Measurements from ENCODE around the gene SPOCD1. TPM values are rescaled to one million over a fixed set of nuclear protein-coding genes. Genes with fewer than 3 reads are reported as not detected.

The SPOCD1 gene
- 4.5 to 7.8 TPM (median 6.5 TPM) in 5 replicates for total RNA-seq (2022; extraction: Qiagen RNA extraction; ENCODE audit: low read depth)

GRCh38 chr1:31815752-31816500, at the start of gene SPOCD1:
SPOCD1 (minus strand) TSS chr1:31816022; CDS start chr1:31815333, 689 bp downstream.

GRCh38 chr1:31764312-31765040, 51.3 kb downstream of the SPOCD1 start, which contains the start of gene ADGRB2:
ADGRB2 (minus strand) TSS chr1:31764340; CDS start chr1:31757221, 7,119 bp downstream.

Other genes starting within 250 kb of the SPOCD1 start
- 0.69 to 1.2 TPM (median 0.74 TPM) in 5 replicates for gene TINAGL1, start 239.5 kb downstream of the SPOCD1 start, total RNA-seq (2022; extraction: Qiagen RNA extraction; ENCODE audit: low read depth)
- gene HCRTR1, start 198.3 kb downstream of the SPOCD1 start, total RNA-seq (2022; extraction: Qiagen RNA extraction; ENCODE audit: low read depth): not detected in 5 replicates
- gene PEF1, start 171.1 kb downstream of the SPOCD1 start, total RNA-seq (2022; extraction: Qiagen RNA extraction; ENCODE audit: low read depth): 38.3 to 48.1 TPM (median 44.8 TPM) in 5 replicates
- gene COL16A1, start 112.0 kb downstream of the SPOCD1 start, total RNA-seq (2022; extraction: Qiagen RNA extraction; ENCODE audit: low read depth): 4.3 to 6.9 TPM (median 5.2 TPM) in 5 replicates
- gene ADGRB2, start 51.7 kb downstream of the SPOCD1 start, total RNA-seq (2022; extraction: Qiagen RNA extraction; ENCODE audit: low read depth): 5.1 to 8.5 TPM (median 7.7 TPM) in 5 replicates
- gene PTP4A2, start 122.3 kb upstream of the SPOCD1 start, total RNA-seq (2022; extraction: Qiagen RNA extraction; ENCODE audit: low read depth): 189 to 202 TPM (median 191 TPM) in 5 replicates
- gene KHDRBS1, start 197.8 kb upstream of the SPOCD1 start, total RNA-seq (2022; extraction: Qiagen RNA extraction; ENCODE audit: low read depth): 107 to 143 TPM (median 138 TPM) in 5 replicates

All from A549 treated with RU486 at 1 μM for 4 hours (cell line).